ENCODE results near the gene PTPN21.

DNA sequence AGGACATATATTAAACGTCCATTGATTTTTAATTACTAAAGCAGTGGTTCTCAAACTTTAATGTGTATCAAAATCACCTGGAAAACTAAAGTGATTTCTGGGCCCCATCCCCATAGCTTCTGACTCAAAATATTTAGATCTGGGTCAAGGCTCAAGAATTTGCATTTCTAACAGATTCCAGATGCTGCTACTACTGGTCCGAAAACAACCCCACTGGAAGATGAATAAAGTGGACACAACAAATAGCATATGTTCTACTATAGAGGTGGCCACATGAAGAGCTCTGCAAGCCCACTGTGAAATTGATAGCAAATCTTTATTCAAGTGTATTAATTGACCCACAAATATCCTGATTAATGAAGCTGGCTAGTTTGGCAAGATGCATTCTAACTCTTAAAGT lies 99.9 kb downstream of the PTPN21 start:
- TF ChIP-seq, protein P1, sequence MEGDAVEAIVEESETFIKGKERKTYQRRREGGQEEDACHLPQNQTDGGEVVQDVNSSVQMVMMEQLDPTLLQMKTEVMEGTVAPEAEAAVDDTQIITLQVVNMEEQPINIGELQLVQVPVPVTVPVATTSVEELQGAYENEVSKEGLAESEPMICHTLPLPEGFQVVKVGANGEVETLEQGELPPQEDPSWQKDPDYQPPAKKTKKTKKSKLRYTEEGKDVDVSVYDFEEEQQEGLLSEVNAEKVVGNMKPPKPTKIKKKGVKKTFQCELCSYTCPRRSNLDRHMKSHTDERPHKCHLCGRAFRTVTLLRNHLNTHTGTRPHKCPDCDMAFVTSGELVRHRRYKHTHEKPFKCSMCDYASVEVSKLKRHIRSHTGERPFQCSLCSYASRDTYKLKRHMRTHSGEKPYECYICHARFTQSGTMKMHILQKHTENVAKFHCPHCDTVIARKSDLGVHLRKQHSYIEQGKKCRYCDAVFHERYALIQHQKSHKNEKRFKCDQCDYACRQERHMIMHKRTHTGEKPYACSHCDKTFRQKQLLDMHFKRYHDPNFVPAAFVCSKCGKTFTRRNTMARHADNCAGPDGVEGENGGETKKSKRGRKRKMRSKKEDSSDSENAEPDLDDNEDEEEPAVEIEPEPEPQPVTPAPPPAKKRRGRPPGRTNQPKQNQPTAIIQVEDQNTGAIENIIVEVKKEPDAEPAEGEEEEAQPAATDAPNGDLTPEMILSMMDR (IDR thresholded peaks at IDR 0.05) = no peak
- no peak for TF ChIP-seq POLR2A (IDR thresholded peaks at IDR 0.05)

Measured in right lobe of liver (tissue), 4 donors.